Endothelial cell (in vitro differentiated cells): Measurements from ENCODE around the gene DOCK3. TPM values are rescaled to one million over a fixed set of nuclear protein-coding genes. Genes with fewer than 3 reads are reported as not detected.

Experiments used
- DNase-seq: peaks from one replicate; pipeline ENCODE4 v3.0.0; 2021; ENCODE audit warnings: low spot score
- H3K27ac Mint-ChIP-seq: one replicate; pipeline ENCODE4 v1.8.0; 2021; ENCODE audit warnings: mixed read lengths, inconsistent platforms; ENCODE audit not compliant: unreplicated experiment
- H3K27me3 Mint-ChIP-seq: one replicate; pipeline ENCODE4 v1.8.0; 2021; ENCODE audit warnings: mild to moderate bottlenecking, moderate library complexity, mixed read lengths, inconsistent platforms; ENCODE audit not compliant: unreplicated experiment
- H3K36me3 Mint-ChIP-seq: one replicate; pipeline ENCODE4 v1.8.0; 2021; ENCODE audit warnings: mild to moderate bottlenecking, low read depth, mixed read lengths, inconsistent platforms; ENCODE audit not compliant: unreplicated experiment
- H3K4me1 Mint-ChIP-seq: one replicate; pipeline ENCODE4 v1.8.0; 2021; ENCODE audit warnings: mild to moderate bottlenecking, mixed read lengths, inconsistent platforms; ENCODE audit not compliant: unreplicated experiment
- H3K4me3 Mint-ChIP-seq: one replicate; pipeline ENCODE4 v1.8.0; 2021; ENCODE audit warnings: mild to moderate bottlenecking, mixed read lengths, inconsistent platforms; ENCODE audit not compliant: unreplicated experiment
- H3K9me3 Mint-ChIP-seq: one replicate; pipeline ENCODE4 v1.8.0; 2021; ENCODE audit warnings: mixed read lengths, inconsistent platforms; ENCODE audit not compliant: unreplicated experiment
- total RNA-seq: library from RNA; stranded (reverse); fragmentation: NEBNext Ultra II Directional; extraction: Animal tissue kit (Norgen Biotek cat#: 25700); gene quantifications from one replicate; pipeline ENCODE4 v1.2.1, GENCODE V29; 2021; ENCODE audit not compliant: unreplicated experiment
- TF ChIP-seq, protein P1 (sequence below): fragments of 200-600 bp; sonication (generic); IDR thresholded peaks from one replicate; pipeline ENCODE4 v1.5.0; 2021; ENCODE audit warnings: antibody characterized with exemption; ENCODE audit not compliant: unreplicated experiment

Gene DOCK3
- total RNA-seq, 1 donor from 2014 or later = 1.3 TPM

DNA sequence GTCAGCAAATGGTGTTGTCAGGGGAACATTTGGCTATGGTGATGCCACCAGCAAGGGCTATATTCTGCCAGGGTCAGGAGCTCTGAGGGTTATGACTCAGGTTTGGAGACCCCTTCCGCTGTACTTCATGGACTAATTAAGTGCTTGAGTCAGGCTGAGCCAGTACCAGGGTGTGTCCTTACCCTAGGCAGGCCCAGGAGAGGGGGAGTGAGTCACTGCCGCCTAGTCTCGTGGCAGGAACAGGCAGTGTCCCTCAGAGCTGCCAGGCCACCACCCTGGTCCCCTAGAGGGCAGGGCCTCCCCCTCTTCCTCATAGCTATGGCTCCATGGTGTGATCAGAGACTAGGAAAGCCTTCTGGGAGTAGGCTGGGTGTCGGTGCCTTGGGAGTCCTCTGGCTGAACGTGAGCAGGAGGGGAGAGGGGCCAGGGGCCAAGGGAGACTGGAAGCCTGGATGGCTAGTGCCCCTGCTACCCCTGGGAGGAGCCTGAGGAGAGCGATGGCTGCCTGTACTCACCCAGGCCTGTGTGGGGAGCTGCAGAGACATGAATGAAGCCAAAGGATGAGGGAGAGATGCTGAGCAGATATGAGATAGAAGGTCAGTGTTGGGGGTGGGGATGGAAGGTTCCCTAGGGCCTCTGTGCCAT, 47.2 kb upstream of the DOCK3 start:
- peaks cover 4% of the 10 kb centered on the region for H3K4me1 Mint-ChIP-seq
- no peaks in the 10 kb centered on the region for H3K36me3 Mint-ChIP-seq
- TF ChIP-seq, protein P1, sequence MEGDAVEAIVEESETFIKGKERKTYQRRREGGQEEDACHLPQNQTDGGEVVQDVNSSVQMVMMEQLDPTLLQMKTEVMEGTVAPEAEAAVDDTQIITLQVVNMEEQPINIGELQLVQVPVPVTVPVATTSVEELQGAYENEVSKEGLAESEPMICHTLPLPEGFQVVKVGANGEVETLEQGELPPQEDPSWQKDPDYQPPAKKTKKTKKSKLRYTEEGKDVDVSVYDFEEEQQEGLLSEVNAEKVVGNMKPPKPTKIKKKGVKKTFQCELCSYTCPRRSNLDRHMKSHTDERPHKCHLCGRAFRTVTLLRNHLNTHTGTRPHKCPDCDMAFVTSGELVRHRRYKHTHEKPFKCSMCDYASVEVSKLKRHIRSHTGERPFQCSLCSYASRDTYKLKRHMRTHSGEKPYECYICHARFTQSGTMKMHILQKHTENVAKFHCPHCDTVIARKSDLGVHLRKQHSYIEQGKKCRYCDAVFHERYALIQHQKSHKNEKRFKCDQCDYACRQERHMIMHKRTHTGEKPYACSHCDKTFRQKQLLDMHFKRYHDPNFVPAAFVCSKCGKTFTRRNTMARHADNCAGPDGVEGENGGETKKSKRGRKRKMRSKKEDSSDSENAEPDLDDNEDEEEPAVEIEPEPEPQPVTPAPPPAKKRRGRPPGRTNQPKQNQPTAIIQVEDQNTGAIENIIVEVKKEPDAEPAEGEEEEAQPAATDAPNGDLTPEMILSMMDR = no peak
- H3K9me3 Mint-ChIP-seq = no peaks in the 10 kb centered on the region
- H3K27ac Mint-ChIP-seq = no peak overlapping the region
- DNase-seq = peak; percentile 33
- peaks cover 2% of the 10 kb centered on the region for H3K27me3 Mint-ChIP-seq
- H3K4me3 Mint-ChIP-seq = no peak overlapping the region

DNA sequence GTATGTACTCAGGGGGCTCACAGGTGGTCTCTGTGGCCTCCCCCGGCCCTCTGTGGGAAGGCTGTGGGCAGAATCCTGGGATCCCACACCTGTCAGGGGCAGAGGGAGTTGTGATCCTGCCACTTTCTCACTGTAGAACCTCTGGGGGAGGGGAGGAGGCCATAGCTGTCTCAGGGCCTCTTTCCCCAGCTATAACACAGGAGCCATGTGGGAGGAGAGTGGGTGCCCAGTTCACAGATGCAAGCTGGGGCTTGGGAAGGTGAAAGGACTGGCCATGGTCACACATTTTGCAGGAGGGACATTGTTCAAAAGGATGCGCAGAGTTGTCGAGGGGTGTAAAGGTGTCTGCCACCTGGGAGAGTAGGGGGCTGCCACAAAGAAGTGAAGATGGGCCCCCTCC, 46.1 kb upstream of the DOCK3 start:
- Mint-ChIP-seq H3K9me3 (no peaks in the 10 kb centered on the region), H3K36me3 (no peaks in the 10 kb centered on the region), H3K27ac (no peak overlapping the region), H3K4me3 (no peak overlapping the region), H3K4me1 (peaks cover 4% of the 10 kb centered on the region), H3K27me3 (peaks cover 2% of the 10 kb centered on the region)
- TF ChIP-seq, protein P1 = no peak
- DNase-seq = no peak

DNA sequence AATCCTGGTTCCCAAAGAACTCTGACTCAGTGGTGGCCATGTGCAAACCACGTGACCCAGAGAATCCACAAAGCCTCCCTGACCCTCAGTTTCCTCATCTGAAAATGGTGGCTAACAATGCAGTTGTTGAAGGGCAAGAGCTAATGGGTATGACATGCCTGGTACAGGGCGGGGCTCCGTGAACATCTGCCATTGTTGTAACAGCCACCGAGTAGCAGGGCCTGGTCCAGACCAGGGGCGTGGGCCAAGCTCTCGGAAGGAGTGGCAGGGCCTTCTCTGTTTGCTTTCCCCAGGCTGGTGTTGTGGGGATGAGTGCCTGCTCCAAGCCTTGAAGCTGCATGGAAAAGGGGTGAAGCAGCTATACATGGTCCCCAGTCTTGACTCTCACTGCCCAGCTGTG, 44.3 kb upstream of the DOCK3 start:
- H3K36me3 Mint-ChIP-seq = no peaks in the 10 kb centered on the region
- H3K27me3 Mint-ChIP-seq = peaks cover 1% of the 10 kb centered on the region
- H3K9me3 Mint-ChIP-seq = no peaks in the 10 kb centered on the region
- no peak overlapping the region for H3K4me3 Mint-ChIP-seq
- TF ChIP-seq, protein P1 = no peak
- H3K4me1 Mint-ChIP-seq = no peaks in the 10 kb centered on the region
- no peak overlapping the region for H3K27ac Mint-ChIP-seq
- no peak for DNase-seq

DNA sequence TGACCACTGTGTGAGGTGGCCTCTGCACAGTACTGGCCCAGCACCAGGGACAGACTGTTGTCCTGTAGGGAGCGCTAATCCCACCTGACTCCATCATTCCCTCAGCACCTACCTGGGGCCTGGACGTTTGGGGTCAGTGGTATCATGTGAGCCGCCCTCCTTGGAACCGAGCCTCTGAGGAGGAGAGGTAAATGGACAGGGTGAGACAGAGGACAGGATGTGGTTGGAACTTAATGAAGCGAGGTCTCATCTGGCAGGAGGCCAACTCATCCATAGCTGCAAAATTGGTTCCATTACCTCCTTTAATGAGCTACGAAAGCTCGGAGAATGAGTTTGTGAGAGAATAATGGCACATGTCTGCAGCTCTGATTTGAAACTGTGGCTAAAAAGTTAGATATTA, 43.9 kb upstream of the DOCK3 start:
- Mint-ChIP-seq H3K4me1 (no peaks in the 10 kb centered on the region), H3K9me3 (no peaks in the 10 kb centered on the region), H3K36me3 (no peaks in the 10 kb centered on the region), H3K4me3 (no peak overlapping the region), H3K27me3 (peaks cover 1% of the 10 kb centered on the region), H3K27ac (no peak overlapping the region)
- TF ChIP-seq, protein P1 = no peak
- no peak for DNase-seq

DNA sequence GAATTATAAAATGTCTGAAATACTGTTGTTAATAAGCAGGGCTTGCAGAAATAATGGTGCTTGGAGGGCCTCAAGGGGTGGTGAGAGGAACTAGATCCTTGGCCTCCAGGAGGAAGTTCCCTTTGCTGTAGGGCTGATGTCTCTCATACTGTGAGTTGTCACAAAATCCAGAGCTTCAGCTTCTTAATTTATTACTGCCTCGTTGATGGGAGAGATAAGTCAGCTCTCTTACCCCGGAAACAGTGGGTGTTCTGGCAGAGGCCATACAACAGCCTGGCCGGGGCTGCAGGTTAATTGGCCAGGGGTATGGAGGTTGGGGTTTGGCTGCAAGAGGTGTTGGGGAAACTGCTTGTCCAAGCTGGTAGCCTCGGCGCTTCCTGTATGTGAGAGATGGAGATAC, 42.3 kb upstream of the DOCK3 start:
- Mint-ChIP-seq H3K4me1 (peaks cover 8% of the 10 kb centered on the region), H3K4me3 (no peak overlapping the region), H3K9me3 (no peaks in the 10 kb centered on the region), H3K27me3 (peaks cover 1% of the 10 kb centered on the region), H3K36me3 (no peaks in the 10 kb centered on the region), H3K27ac (peak overlapping the region; percentile 50)
- TF ChIP-seq, protein P1 = no peak
- no peak for DNase-seq
